GM18508 (cell line): Measurements from ENCODE around the gene PIP5K1B.

ENCODE experiments used
- ATAC-seq: cut with Tn5 transposase; IDR thresholded peaks from one replicate; pipeline ENCODE4 v1.9.1; 2021; ENCODE audit warnings: moderate number of reproducible peaks; ENCODE audit not compliant: insufficient read depth, unreplicated experiment

PIP5K1B gene

DNA sequence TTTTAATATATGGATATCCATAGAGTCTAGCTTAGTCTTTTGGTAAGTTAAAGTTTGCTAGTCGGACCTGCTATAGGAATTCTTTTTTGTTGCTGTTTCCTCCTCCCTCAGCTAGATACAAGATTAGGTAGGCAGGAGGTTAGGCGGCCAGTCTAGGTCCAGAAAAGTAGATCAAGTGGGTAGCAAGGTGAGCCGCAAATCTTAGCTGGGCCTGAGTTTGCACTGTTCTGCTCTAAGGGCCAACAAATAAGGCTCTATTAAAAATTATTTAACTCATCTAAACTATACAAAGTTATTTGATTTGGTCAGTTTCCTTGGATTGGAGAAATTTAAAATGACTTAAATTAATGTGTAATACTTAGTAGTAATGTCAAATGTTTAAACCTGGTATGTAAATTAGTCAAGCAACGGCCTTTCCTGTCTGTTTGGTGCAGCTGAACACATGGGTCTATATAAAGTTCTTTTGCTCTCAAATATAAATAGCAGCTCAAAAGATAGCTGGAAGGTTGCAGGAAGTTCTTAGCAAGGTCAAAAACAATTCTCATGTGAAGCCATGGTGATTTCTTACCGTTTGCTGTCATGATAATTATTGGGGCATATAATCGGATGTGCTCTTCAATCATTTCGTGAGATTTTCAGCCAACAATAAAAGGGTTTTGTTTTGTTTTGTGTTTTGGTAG lies 236.9 kb downstream of the PIP5K1B start:
- ATAC-seq, result no peak

- ATAC-seq, result no peak
Observed at GRCh38 chr9:68942790-68943189, 237.8 kb downstream of the PIP5K1B start.

GRCh38 chr9:68947015-68947414 lies 242.0 kb downstream of the PIP5K1B start:
- ATAC-seq, result no peak

DNA sequence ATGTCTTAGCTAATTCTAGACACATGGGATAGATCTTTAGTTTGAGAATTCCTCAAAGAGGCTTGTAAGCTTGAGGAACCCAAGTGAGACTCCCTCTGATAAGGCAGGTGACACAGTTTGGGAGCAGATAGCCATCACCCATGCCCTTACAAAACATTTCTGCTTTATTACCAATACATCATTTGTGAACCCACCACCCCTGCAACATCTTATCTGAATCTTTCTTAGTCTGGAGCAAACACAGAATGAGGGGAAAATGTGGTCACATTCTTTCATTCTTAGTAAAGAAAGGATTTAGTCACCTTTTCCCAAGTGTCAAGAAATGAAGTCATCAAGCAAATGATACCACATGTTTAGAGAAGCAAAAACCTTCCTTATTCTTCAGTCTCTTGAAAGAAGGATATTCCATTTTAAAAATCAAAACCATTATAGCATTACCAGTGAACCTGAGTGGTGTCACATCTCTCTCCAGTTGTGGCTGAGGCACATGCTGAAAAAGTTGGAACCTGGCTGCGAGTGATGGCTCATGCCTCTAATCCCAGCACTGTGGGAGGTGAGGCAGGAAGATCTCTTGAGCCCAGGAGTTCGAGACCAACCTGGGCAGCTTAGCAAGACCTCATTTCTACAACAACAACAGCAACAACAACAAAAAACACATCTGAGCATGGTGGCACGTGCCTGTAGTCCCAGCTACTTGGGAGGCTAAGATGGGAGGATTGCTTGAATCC lies 243.0 kb downstream of the PIP5K1B start:
- ATAC-seq, result no peak

DNA sequence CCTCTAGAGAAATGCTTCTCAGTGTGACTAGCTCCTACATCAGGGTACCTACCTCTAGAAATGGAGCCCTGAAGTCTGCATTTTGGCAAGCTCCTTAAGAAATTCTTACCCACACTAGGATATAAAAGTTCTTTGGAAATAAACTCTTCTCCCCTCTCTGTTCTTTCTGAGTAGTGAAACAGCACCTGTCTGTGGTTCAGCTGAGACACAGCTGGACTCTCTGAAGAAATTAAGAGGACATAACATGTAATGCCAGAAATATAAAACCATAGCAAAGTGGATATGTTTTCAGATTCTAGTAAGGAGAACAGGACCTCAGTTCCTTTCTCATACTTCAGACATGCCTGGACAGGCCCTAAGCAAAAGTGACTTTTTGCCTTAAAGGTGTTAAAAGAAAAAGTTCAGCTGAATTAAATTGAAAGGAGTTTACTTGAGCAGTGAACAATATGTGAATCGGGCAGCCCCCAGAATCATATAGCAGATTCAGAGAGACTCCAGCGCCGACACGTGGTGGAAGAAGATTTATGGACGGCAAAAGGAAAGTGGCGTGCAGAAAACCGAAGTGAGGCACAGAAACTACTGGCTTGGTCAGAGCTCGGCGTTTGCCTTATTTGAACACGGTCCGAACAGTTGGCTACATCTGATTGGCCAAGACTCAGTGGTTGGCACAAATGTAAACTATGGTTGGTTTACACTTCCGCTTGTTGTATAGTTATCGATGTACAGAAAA lies 244.4 kb downstream of the PIP5K1B start:
- no peak for ATAC-seq

GRCh38 chr9:68950188-68950587 lies 245.1 kb downstream of the PIP5K1B start:
- ATAC-seq, result no peak

DNA sequence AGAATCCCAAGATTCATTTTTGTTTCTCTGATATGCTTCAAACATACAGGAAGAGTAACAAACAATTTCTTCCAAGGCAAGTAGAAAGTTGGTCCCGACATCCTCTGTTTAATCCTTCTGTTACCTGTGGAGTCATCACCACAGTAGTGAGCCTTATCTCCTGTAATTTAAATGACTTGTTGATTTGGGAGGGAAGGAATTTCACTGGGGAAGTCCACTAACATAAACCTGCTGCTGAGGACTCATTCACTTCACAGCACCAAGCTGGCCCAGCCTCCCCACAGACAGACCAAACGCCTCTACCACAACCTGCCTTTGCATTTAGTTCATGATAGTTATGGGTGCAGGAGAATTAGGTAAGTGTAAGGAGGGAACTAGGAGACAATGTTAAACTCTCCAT lies 245.6 kb downstream of the PIP5K1B start:
- ATAC-seq, result no peak

DNA sequence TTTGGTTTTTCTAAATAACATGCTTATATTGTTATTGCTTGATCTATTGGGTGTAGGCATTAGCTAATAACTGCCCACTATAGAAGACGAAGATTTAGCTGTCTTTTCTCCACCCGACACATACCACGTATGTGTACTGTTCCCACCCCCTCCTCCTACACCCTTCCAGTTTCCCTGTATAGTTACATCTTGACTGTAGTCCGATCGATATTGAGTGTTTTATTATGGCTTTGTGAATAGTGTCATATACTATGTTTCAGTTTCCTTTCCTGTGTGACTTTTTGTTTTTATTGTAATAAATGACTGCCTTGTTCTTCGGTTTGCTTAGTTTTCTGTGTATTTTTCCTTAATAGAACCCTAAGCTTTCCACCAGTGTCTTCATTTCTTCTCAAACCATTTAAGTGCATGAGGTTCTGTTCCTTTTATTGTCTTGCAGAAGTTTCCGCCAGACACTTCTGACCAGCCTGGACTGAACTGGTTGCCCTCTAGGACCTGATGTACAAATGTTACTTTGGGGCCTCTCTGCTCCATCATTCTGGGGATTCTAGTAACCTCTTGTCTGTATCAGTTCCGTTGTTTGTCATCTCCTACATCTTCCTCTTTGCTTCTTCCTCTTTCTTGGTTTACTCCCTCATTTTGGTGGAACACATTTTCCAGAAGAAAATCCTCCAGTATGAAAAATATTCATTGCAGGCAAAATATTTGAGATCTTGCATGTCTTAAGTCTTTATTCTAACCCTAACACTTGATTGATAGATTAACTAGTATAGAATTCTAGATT lies 247.0 kb downstream of the PIP5K1B start:
- ATAC-seq, result no peak

- ATAC-seq, result no peak
Observed at GRCh38 chr9:68953771-68954170, 248.7 kb downstream of the PIP5K1B start.

DNA sequence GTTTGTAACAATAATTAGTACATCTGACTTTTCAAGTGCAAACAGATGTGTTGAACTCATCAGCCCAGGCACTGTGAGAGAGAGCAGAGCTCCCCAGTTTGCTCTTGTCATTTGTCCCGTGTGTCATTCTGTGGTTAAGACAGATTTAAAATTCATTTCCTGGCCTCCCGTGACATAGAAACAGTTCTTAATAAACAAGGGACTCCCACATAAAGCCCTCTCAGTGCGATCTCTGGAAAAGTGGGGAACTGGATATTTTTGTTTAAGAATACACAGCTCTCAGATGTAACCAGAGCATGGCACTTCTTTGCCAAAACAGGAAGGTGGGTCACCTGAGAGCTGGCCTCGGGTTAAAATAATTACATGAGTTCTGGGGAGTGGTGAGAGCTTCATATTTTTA lies 250.3 kb downstream of the PIP5K1B start:
- no peak for ATAC-seq

DNA sequence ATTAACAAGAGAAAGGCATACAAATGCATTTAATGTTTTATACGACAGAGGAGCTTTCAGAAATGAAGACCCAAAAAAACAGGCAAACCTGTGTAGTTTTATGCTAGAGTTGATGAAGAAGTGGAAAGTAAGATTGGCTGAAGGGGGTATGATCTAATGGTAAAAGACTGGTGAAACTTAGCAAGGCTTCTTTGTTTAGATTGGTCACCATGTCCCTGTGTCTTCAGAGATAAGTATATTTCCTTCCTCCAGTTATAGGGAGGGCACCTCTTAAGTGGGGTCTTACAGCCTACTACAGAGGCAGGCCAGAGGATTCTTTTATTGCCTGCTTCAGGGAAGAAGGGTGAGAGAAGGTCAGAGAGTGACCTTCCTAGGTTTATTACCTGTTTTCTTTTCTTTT lies 252.4 kb downstream of the PIP5K1B start:
- ATAC-seq, result no peak

DNA sequence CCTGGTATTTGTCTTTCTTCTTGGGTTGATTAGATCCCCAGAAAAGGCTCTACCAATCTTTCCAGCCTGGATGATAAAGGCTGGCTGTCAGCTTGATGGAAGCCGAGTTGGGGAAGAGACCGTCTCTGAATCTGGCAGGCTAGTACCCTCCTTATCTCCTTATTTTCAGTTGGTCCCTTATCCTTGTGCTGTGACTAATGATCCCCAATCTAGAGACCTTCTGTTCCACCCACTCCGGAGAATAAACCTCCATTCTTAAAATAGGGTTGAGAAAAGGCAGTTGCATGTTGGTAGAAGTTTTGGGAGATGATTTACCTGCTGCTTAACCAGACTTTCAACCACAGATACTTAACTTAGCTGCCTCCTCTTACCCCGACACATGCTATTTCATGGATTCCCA lies 256.5 kb downstream of the PIP5K1B start:
- peak; percentile 47 for ATAC-seq

DNA sequence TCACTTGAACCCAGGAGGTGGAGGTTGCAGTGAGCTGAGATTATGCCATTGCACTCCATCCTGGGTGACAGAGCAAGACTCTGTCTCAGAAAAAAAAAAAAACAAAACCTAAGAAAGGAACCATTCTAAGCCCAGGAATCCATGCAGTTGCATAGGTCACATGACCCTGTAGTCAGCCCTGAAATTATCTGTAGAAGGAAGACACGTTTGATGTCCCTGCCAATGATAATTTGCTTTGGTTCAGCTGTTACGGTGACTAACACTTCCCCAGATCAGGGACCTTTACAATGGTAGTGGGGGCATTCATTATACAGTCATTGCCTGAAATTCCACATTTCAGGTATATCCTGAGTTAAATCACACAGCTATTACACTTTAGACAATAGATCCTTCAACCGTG lies 258.4 kb downstream of the PIP5K1B start:
- ATAC-seq, result no peak

- ATAC-seq, result no peak
Observed at GRCh38 chr9:68964102-68964541, 259.1 kb downstream of the PIP5K1B start.

- no peak for ATAC-seq
Observed at GRCh38 chr9:68964765-68965164, 259.7 kb downstream of the PIP5K1B start.

- peak; percentile 48 for ATAC-seq
Observed at GRCh38 chr9:68966496-68966944, 261.5 kb downstream of the PIP5K1B start.

GRCh38 chr9:68967800-68968199 lies 262.8 kb downstream of the PIP5K1B start:
- no peak for ATAC-seq

- ATAC-seq, result no peak
Observed at GRCh38 chr9:68969538-68969937, 264.5 kb downstream of the PIP5K1B start.

DNA sequence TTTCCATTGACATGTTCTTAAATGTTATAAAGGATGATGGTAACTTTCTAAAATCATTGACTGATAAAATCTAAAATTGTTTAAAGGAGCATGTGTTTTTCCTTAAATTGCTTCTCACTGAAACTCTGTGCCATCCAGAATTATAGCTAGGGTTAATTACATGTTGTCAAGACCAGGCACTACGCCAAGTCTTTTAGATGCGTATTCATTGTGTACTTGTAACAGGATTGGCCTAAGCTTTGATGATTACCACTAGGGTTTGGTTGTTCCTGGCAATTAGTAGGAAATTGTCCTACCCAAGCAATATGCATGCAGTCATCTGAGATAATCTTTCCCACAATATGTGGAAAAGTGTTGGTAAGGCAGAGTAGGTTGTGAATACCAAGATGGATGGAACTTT lies 265.1 kb downstream of the PIP5K1B start:
- no peak for ATAC-seq

- no peak for ATAC-seq
Observed at GRCh38 chr9:68973619-68974018, 268.6 kb downstream of the PIP5K1B start.
